ENCODE data around the gene KCNH1.
A peak's percentile ranks its signal among the peaks of the same experiment; 100 is the strongest.
"Not testable (repeated sequence)": the region's sequence is repeated elsewhere in the genome, so short reads cannot be mapped to it uniquely, and the experiment has no call there.

KCNH1 gene

GRCh38 chr1:210663730-210664573, 470.0 kb downstream of the KCNH1 start:
- DNase-seq, result peak; percentile 77

DNA sequence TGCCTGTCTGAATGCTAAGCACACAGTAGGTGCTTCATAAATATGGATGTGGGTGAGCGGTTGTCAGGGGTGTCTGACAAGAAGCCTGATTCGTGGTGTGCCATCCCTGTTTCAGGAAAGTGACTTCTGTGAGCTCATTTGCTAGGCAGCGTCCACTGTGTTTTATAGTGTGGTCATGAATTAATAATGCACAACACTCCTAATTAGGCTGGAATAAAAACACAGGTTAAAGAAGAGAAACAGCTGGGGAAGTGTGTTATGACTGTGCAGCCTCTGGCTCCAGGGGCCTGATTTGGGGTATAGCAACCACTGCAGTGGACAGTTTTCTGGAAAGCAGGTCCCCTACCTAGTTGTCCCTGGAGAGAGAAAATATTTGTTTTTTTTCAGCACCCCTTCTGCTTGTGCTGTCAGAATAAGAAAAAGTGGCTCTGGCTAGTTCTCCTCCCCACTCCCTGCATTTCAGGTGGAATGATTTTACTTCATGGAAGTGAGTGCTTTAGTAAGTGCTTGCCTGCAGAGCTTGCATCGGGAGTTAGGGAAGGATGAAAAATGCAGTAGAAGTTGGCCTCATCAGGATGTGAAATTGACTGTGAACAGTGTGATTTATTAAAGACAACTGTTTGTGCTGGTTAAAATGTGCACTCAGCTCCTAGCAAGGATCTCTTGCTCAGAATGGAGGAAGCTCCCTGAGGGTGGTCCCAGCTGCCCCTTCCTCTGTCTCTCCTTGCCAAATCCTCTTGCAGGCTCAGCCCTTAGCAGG, 471.5 kb downstream of the KCNH1 start:
- no peak for DNase-seq

DNA sequence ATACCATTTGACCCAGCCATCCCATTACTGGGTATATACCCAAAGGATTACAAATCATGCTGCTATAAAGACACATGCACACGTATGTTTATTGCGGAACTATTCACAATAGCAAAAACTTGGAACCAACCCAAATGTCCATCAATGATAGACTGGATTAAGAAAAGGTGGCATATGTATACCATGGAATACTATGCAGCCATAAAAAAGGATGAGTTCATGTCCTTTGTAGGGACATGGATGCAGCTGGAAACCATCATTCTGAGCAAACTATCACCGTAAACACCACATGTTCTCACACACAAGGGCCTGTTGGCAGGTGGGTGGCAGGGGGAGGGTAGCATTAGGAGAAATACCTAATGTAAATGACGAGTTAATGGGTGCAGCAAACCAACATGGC, 472.4 kb downstream of the KCNH1 start:
- DNase-seq, result not testable (repeated sequence)

- DNase-seq, result no peak
Measured at GRCh38 chr1:210657806-210658205, 476.1 kb downstream of the KCNH1 start.

- DNase-seq, result no peak
Measured at GRCh38 chr1:210655511-210655910, 478.4 kb downstream of the KCNH1 start.

DNA sequence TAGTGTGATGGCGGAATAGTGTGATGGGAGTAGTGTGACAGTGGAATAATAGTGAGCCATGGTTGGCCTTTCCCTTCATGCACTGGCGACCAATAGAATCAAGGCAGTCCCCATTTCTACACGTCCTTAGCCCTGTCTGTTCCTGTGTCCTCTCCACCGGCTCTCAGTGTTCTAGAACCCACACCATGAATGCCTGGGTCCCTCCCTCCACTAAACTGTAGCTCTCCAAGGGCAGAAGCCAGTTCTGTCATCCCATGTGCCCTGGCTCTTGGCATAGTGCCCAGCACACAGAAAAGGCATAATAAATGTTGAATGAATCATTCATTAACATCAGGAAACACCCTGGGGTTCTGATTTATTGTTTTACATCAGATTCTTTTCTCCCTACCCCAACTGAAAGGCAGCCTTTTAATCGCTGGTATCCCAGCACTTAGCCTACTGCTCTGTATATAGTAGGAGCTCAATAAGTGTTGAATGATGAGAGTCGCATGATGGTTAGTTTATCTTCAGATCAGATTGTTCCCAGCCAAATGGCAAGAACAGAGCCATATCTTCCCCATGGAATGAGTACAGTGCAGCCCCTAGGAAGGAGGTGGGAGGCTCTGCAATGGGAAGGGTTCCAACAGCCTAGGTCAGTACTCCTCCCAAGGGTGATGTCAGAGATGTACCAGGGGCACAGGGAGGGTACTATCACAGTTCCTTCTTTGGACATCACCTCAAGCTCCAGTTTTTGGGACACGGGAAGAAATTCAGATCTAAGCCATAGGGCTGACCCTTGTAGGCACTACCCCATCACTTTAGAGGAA, 479.6 kb downstream of the KCNH1 start:
- DNase-seq, result no peak

- DNase-seq, result no peak
Measured at GRCh38 chr1:210653771-210654170, 480.2 kb downstream of the KCNH1 start.

DNA sequence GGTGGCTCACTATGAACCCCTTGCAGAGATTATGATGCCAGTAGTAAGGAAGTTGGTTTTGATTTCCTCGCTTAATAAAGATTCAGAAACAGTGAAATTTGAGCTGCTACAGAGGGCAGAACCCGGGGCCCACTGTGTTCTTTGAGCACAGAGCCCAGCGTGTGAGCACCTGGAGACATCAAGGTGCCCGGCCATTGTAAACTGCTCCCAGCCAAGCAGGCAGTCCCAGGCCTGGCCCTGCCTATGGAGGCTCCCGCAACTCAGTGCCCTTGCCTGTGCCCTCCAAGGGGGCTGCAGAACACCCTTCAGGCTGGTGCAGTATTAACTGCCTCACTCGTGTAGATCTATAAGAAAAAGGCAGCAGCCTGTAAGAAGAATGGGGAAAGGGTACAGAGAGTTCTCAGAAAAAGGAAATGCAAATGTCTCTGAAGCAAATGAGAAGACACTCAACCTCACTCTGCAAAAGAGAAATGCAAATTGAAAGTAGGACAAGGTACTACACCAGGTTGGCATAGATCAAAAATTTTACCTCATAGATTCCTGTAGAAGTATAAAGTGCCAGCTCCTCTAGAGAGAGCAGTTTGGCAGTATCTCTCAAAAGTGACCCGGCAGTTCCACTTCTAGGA, 481.5 kb downstream of the KCNH1 start:
- DNase-seq, result no peak

DNA sequence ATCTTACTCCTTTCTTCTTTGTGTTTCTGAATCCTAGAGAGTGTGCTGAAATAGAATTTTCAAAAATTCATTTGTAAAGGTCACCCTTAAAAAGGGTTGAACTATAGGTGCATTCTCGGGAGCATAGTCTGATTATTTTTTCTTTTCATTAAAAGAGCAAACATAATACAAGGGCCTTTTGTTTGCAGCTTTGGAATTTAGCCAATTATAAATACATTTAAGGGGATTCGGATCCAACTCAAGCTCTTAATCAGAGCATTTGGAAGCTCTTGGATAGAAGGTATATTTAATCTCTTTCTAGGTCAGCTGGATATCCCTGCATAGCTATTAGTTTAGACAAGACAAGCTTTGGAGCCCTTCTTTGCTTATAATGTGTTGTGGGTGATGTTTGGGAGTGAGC, 483.5 kb downstream of the KCNH1 start:
- no peak for DNase-seq

DNA sequence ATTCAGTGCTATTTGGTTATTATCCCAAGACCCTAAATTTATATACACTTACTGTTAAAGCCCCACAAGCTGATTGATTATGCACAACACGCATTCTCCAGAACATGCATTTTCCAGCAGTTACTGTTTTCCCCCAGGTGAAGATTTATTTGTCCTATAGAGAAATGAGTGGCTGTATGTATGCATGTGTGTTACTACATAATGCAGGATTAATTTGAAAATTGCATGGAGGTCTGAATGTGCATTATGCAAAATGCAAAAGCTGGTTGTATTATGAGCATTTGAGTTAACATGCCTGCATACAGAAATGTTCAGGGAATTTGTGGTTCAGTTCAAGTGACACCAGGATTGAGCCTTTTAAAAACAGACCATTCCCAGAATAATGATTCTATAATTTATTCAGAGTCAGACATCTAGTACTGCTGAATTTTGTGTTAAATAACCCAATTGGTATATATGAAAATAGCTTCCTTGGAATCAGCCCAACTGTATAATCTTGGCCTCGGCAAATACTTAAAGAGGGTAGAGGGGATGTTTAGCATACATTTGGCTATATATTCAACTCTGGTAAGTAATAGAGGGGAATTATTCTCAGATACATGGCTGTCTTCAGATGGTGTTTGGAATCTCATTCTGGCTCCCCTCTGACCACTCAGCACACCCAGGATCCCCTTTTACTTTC, 485.2 kb downstream of the KCNH1 start:
- no peak for DNase-seq

DNA sequence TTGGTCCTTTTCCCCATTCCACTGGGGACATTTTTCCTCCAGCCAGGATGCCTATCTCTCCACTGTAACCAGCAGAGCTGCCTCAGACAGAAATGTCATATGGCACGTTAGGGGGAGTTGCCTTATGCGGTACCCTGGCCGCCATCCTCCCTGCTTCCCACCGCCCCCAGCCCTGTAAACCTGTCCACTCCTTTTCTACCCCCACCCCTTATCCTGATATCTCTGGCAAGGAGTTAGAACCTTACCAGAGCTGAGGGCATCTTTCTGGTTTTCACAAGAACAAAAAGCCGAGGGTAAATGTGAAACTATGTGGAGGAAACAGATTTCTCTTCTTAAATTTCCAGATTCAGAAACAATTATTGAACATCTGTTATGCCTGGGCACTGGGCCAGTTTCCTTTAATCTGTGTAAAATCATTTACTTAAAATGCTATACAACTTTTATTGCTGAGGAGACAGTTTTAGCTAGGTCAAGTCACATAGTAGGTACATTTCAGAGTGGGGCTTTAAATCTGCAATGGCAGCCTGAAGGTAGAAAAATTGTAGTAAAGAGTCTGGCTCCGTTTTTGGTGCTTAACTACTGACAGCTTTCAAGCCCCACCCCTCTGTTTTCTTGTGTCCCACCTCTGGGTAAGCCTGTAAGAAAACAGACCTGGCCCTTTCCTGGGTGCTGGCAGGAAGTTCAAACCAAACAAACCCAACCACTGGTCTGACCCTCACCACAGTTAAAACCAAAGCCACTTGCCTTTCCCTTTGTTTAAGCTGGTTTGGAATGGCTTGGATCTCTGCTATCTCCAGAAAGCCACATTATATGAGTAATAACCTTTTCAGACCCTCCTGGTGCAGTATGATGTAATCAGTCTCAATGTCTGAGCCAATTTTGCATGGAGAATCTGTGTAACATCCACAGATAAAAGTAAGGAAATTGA, 486.3 kb downstream of the KCNH1 start:
- no peak for DNase-seq

DNA sequence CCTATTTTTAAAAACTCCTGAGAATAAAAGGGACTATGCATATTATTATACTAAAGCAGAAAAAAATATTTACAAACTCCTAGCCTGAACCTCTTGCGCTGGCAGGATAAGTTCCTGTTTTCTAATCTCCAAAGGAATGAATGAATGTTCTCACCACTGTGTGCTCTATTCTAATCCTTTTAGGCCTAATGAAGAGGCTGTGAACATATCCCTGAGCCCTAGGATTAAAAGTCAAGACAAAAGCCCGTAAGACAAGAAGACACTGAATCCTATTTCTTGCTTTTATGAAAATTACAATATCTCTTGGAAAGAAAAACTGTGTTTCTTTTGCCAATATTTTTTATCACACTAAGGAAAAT, 487.7 kb downstream of the KCNH1 start:
- no peak for DNase-seq

DNA sequence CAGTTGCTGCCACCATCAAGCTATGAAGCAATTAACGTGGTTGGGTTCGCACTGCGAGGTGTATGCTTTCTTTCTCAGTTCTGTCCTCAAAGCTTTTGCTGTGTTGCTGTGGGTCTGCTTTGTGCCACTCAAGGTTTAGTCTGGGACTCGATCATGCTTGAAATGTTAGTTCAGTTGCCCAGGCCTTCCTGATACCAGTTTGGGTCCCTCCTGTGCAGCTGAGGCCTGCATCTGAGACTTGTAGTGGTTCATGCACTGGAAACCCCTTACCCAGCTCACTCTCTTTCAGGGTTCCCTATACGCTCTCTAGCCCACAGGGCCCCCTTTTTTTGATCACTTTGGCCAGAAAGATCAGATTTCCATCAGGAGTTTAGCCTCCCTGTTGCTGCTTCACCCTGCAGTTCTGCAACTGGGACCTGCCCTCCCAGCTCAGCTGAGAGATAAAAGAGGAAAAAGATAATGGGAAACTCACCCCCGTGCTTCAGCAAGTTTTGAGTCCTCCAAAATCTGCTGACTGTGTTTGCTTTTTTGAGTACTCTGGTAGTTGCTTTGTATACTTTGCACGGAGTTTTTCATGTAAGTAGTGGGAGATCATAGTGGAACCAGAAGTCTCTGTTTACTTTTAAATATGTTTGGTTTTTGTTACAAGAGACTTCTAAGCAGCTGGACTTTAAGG, 488.2 kb downstream of the KCNH1 start:
- no peak for DNase-seq

DNA sequence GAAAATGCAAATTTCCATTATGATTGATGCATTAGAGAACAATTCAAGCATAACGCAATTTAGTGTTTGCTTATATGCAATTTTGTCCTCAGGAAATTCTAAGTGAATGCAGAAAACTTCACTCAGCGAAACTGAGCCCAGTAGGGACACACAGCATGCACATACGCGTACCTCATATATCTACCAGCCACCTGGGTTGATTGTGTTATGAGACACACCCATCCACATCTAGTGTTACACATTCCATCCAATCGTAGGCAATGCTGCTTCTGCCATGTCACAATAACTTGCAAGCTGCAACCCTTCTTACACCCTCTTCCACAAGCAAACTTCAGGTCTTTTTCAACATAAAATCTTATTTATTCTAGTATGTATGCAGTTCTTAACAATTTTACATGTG, 492.4 kb downstream of the KCNH1 start:
- no peak for DNase-seq

DNA sequence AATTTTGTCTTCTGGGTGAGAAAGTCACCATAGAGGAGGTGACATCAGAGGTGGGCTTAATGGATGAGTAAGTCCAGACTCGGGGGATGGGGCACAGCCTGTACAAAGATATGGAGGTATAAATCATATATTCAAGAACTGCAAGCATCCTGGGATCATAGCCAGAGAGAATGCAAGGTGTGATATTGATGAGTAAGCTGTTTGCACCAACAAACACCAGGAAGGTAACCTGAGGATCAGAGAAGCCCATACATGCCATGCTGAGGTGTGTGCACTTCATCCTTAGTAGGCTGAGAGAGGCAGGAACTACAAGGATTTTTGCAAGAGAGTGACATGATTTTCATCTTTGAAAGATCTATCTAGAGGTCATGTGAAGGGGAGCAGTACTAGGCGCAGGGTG, 498.8 kb downstream of the KCNH1 start:
- peak; percentile 28 for DNase-seq

DNA sequence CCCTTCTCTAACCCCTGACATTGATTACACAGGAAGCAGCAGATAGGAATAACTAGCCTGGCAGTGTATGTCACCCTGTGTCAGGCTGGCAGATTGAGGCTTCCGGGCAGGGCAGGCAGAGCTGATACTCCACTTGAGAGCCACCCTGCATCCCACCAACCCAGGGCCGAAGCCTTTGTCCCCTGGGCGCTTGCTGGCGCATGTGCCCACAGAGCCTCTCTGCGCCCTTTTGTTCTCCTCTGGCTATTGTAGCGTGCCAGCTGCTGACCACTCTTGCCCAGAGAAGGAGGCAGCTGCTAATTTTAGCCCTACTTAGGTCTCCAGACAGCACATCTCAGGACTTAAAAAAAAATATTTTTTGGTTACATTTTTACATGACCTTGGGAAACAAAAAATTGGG, 500.3 kb downstream of the KCNH1 start:
- DNase-seq, result peak; percentile 48

DNA sequence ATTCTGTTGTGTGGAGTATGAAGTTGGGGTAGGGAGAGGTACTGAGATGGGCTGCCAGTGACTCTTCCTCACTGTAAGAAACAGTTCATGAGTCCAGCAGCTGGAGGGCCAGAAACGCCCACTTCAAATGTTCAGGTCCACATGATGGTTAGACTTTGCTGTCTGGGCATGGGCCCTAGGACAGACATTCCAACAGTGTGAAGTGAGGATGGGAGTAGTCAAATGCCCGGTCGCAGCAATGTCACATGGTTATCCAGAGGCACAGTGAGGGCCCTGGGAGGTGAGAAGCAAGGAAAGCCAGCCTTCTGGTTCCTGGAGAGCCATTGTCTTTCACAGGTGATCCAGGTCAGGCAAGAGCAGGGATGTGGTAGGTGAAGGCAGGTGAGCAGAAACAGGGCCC, 500.8 kb downstream of the KCNH1 start:
- no peak for DNase-seq

DNA sequence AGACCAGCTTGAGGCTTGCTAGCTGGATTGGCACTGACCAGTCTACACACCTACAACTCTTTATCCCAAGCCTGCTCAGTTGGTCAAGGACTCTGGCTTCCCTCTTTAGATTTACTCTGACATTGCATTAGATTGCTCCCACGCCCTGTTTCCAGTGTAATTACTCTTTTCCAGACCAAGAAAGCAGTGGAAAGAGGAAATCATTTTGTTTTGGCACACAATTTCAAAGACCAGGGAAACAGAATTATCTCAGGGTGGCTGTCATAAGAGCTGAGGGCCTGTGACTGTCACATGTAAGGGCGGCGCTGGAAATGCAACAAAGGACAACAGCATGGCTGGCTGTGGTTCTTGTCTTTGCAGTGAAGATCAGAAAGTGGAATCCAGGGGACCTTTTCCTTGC, 502.5 kb downstream of the KCNH1 start:
- DNase-seq, result no peak

DNA sequence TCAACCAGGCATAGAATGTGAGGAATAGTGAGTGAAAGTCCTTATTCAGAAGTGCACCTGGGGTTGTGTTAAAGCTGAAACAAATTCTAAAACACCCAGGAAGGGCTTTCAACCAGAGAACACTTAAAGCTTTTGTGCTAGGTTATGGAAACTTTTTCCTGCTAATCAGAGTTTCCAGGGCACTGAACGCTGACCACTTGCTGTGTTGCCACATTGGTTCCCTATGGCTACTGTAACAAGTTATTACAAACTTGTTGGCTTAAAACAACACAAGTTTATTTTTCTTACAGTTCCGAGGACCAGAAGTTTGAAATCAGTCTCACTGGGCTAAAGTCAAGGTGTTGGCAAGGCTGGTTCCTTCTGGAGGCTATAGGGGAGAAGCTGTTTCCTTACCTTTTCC, 504.7 kb downstream of the KCNH1 start:
- no peak for DNase-seq

DNA sequence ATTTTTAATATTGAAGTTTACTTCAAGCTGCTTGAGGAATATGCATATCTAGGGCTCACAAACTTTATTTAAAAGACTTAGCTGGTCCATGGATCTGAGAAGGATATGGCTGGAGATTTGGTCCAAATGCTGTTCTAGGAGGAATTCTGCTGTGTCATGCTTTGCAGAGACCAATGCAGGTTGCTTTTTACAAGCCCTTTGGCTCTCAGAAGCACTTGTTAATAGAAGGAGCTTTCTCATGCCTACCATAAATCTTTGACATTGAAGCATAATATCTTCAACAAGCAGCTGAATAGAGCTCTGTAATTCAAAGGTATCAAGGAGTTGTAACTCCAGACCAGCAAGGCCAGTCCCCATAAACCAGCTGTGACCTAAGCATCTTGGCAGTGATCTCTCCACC, 506.2 kb downstream of the KCNH1 start:
- no peak for DNase-seq

Measured in NCI-H2029 (cell line).